K562 (cell line): ENCODE data around the gene PRR23E.

Experiments used
- CTCF ChIP-seq, 3 experiments: IDR thresholded peaks in 2 of 3; conservative IDR thresholded peaks in 1 of 3; 2 replicates each; pipeline ENCODE4 v1.5.1; 2011 to 2012; ENCODE audit warnings: low read length in 3 of 3, mild to moderate bottlenecking in 3 of 3, control low read depth in 2 of 3, improper control_type of control experiment in 1 of 3, inconsistent platforms in 1 of 3, low read depth in 1 of 3, mixed read lengths in 1 of 3, moderate library complexity in 1 of 3; ENCODE audit not compliant: insufficient read depth in 2 of 3
- FOXP1 ChIP-seq: sonication (generic); formaldehyde crosslinking; IDR thresholded peaks from 2 replicates; pipeline ENCODE4 v1.8.0; 2022; ENCODE audit warnings: mild to moderate bottlenecking, missing genetic modification reagents
- HMG20B ChIP-seq: fragments of 250-450 bp; sonication (Bioruptor Pico); IDR thresholded peaks from 2 replicates; pipeline ENCODE4 v1.5.0; 2021; ENCODE audit warnings: mild to moderate bottlenecking
- HNRNPL ChIP-seq: fragments of 200-400 bp; formaldehyde crosslinking; IDR thresholded peaks from 2 replicates; pipeline ENCODE4 v1.6.1; 2017; ENCODE audit warnings: low read depth, mild to moderate bottlenecking, low read length
- HOMEZ ChIP-seq: fragments of 250-450 bp; sonication (Bioruptor Pico); IDR thresholded peaks from 2 replicates; pipeline ENCODE4 v1.4.0; 2020; ENCODE audit warnings: mild to moderate bottlenecking, moderate library complexity
- NFYB ChIP-seq: IDR thresholded peaks from 2 replicates; pipeline ENCODE4 v1.6.1; 2011; ENCODE audit warnings: mild to moderate bottlenecking, moderate library complexity; ENCODE audit not compliant: insufficient read length; ENCODE audit errors: extremely low read depth
- PCBP2 ChIP-seq: fragments of 200-400 bp; formaldehyde crosslinking; IDR thresholded peaks from 2 replicates; pipeline ENCODE4 v1.6.1; 2018; ENCODE audit warnings: low read length, low read depth, mild to moderate bottlenecking, moderate library complexity; ENCODE audit not compliant: poor library complexity, severe bottlenecking
- POLR2AphosphoS5 ChIP-seq: IDR thresholded peaks from 2 replicates; pipeline ENCODE4 v1.6.1; 2011; ENCODE audit warnings: mild to moderate bottlenecking, low read depth, low read length, moderate library complexity; ENCODE audit not compliant: control insufficient read depth, insufficient read depth
- TEAD4 ChIP-seq, 2 experiments: sonication (generic) in 1 of 2; formaldehyde crosslinking in 1 of 2; IDR thresholded peaks; 2 replicates each; pipeline versions ENCODE4 v1.6.1 to v1.8.0; 2012 to 2022; ENCODE audit warnings: borderline replicate concordance in 1 of 2, inconsistent platforms in 1 of 2, low read length in 1 of 2, mild to moderate bottlenecking in 1 of 2, missing genetic modification reagents in 1 of 2
- TFE3 ChIP-seq: fragments of 450-650 bp; formaldehyde crosslinking; IDR thresholded peaks from 2 replicates; pipeline ENCODE4 v1.4.0; 2020; ENCODE audit warnings: mild to moderate bottlenecking, mixed read lengths
- THRA ChIP-seq: fragments of 450-650 bp; IDR thresholded peaks from 2 replicates; pipeline ENCODE4 v1.6.1; 2017; ENCODE audit warnings: mild to moderate bottlenecking, moderate library complexity

GRCh38 chr3:127168271-127168670 lies 24.7 kb upstream of the PRR23E start:
- TF ChIP-seq CTCF (IDR thresholded peaks at IDR 0.05 in 2 of 3, conservative IDR thresholded peaks at IDR 0.05 in 1 of 3; ENCODE audit: insufficient read depth in 2 of 3, low read depth in 1 of 3, low read length in 3 of 3) (no peak), HMG20B (CRISPR knock-in tag) (no peak), PCBP2 (no peak), TFE3 (CRISPR knock-in tag) (no peak), NFYB (no peak), TEAD4 (IDR thresholded peaks at IDR 0.05; ENCODE audit: low read length) (no peak), TEAD4 (CRISPR knock-in tag; IDR thresholded peaks at IDR 0.05; ENCODE audit: borderline replicate concordance) (no peak), FOXP1 (CRISPR knock-in tag) (no peak), HNRNPL (no peak), THRA (no peak), POLR2AphosphoS5 (no peak), HOMEZ (CRISPR knock-in tag) (no peak)
